Muscle layer of colon (tissue), 2 donors: ENCODE results near the gene SMAD6.

Experiments
- H3K27ac ChIP-seq: one replicate; pipeline ENCODE4 v1.7.0; 2013; ENCODE audit warnings: low read depth, mild to moderate bottlenecking, low read length, moderate library complexity
- H3K27me3 ChIP-seq, 2 donors: one replicate each; pipeline ENCODE4 v1.7.0; 2013; ENCODE audit warnings: low read length in 2 of 2, mild to moderate bottlenecking in 2 of 2; ENCODE audit not compliant: insufficient read depth in 2 of 2, control insufficient read depth in 1 of 2
- H3K36me3 ChIP-seq: one replicate; pipeline ENCODE4 v1.7.0; 2013; ENCODE audit warnings: mild to moderate bottlenecking, low read length; ENCODE audit not compliant: insufficient read depth
- H3K4me1 ChIP-seq: one replicate; pipeline ENCODE4 v1.7.0; 2013; ENCODE audit warnings: mild to moderate bottlenecking, low read length; ENCODE audit not compliant: insufficient read depth
- H3K4me3 ChIP-seq, 2 donors: one replicate each; pipeline ENCODE4 v1.7.0; 2013; ENCODE audit warnings: low read length in 2 of 2, low read depth in 1 of 2, mild to moderate bottlenecking in 1 of 2, moderate library complexity in 1 of 2
- H3K9ac ChIP-seq: one replicate; pipeline ENCODE4 v1.7.0; 2013; ENCODE audit warnings: low read length
- H3K9me3 ChIP-seq: one replicate; pipeline ENCODE4 v1.7.0; 2013; ENCODE audit warnings: mild to moderate bottlenecking, low read length
- donor health status: abdominal sarcoma.
- donor health status: Adenocarcinoma of cecum.

The SMAD6 gene

GRCh38 chr15:66704803-66705153, 2.7 kb downstream of the SMAD6 start:
- peaks cover 46% of the 10 kb centered on the region for H3K4me1 ChIP-seq

GRCh38 chr15:66705277-66706146, 3.5 kb downstream of the SMAD6 start:
- Histone ChIP-seq H3K4me3 (peak overlapping the region in 1 of 2 donors; percentile 92), H3K9me3 (no peaks in the 10 kb centered on the region), H3K9ac (no peak overlapping the region), H3K27ac (peak overlapping the region; percentile 59), H3K27me3 (no peaks in the 10 kb centered on the region), H3K4me1 (peaks cover 49% of the 10 kb centered on the region), H3K36me3 (no peaks in the 10 kb centered on the region)

More at GRCh38 chr15:66704803-66705153, 2.7 kb downstream of the SMAD6 start:
- H3K27ac ChIP-seq, result no peak overlapping the region
- peak overlapping the region in 1 of 2 donors; percentile 92 for H3K4me3 ChIP-seq
- peak overlapping the region; percentile 7 for H3K9ac ChIP-seq
- H3K9me3 ChIP-seq, result no peaks in the 10 kb centered on the region
- H3K36me3 ChIP-seq, result no peaks in the 10 kb centered on the region
- no peaks in the 10 kb centered on the region for H3K27me3 ChIP-seq

DNA sequence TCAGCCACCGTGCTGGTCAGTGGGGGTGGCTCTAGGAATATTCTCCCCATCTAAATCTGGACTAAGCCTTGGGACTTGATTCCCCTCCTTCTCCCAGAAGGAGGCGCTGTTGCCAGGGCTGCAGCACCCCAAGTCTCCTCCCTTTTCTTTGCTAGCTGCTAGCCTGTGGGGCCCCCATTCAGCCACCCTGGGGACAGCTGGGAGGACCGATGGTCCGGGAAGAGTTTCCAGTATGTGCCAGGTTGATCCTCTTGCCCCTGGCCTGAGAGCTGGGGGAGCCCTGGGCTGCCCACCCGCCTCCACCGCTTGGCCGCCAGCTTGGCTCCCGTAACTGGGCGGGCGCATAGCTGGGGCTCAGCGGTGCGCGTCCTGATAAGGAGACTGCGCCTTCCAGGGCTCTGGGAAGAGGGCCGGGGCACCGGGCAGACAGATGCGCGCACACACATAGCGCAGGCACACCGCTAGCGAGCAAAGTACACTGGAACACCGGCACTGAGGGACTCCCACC, 4.2 kb downstream of the SMAD6 start:
- Histone ChIP-seq H3K9me3 (no peaks in the 10 kb centered on the region), H3K4me3 (peak overlapping the region in 1 of 2 donors; percentile 92), H3K27me3 (no peaks in the 10 kb centered on the region), H3K9ac (no peak overlapping the region), H3K27ac (peak overlapping the region; percentile 59), H3K36me3 (no peaks in the 10 kb centered on the region), H3K4me1 (peaks cover 54% of the 10 kb centered on the region)

DNA sequence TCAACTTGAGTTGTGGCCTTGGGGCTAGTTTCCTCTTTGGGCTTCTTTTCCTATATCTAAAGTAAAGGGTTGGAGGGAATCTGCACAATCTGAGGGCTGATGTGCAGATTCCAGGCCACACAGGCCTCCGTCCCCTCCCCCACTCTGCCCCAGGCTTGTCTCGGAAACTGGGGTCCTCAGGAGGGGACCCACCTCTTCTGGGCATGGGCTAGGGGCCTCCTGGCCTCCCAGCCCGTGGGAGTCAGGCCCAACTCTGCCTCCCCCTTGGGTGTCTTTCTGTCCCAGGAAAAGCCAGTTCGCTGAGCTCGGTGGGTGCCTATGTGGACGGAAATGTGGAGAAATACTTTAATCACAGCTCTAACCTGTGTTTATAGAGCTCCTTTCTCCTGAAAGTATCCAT, 4.8 kb downstream of the SMAD6 start:
- H3K4me3 ChIP-seq, result peak overlapping the region in 1 of 2 donors; percentile 92

GRCh38 chr15:66707310-66708082, 5.5 kb downstream of the SMAD6 start:
- H3K4me3 ChIP-seq, result no peak overlapping the region
- H3K4me1 ChIP-seq, result peaks cover 63% of the 10 kb centered on the region
- H3K9me3 ChIP-seq, result no peaks in the 10 kb centered on the region
- H3K36me3 ChIP-seq, result no peaks in the 10 kb centered on the region
- no peaks in the 10 kb centered on the region for H3K27me3 ChIP-seq
- H3K27ac ChIP-seq, result peak overlapping the region; percentile 59
- H3K9ac ChIP-seq, result peak overlapping the region; percentile 19

More for the DNA sequence above, 4.8 kb downstream of the SMAD6 start:
- no peaks in the 10 kb centered on the region for H3K9me3 ChIP-seq
- H3K27ac ChIP-seq, result peak overlapping the region; percentile 59
- H3K36me3 ChIP-seq, result no peaks in the 10 kb centered on the region
- no peaks in the 10 kb centered on the region for H3K27me3 ChIP-seq
- H3K9ac ChIP-seq, result peak overlapping the region; percentile 19
- peaks cover 60% of the 10 kb centered on the region for H3K4me1 ChIP-seq

- H3K4me1 ChIP-seq, result peaks cover 63% of the 10 kb centered on the region
- no peak overlapping the region for H3K27ac ChIP-seq
- H3K9ac ChIP-seq, result no peak overlapping the region
- H3K27me3 ChIP-seq, result no peaks in the 10 kb centered on the region
- no peaks in the 10 kb centered on the region for H3K36me3 ChIP-seq
- H3K4me3 ChIP-seq, result no peak overlapping the region
- no peaks in the 10 kb centered on the region for H3K9me3 ChIP-seq
Measured at GRCh38 chr15:66708389-66708788, 6.4 kb downstream of the SMAD6 start.

- H3K4me1 ChIP-seq, result peaks cover 67% of the 10 kb centered on the region
- H3K9ac ChIP-seq, result no peak overlapping the region
- no peaks in the 10 kb centered on the region for H3K27me3 ChIP-seq
- H3K4me3 ChIP-seq, result no peak overlapping the region
- no peak overlapping the region for H3K27ac ChIP-seq
- H3K9me3 ChIP-seq, result no peaks in the 10 kb centered on the region
- H3K36me3 ChIP-seq, result no peaks in the 10 kb centered on the region
Measured at GRCh38 chr15:66709884-66710283, 7.8 kb downstream of the SMAD6 start.

- H3K27ac ChIP-seq, result peak overlapping the region; percentile 27
- no peak overlapping the region for H3K4me3 ChIP-seq
- no peaks in the 10 kb centered on the region for H3K9me3 ChIP-seq
- H3K36me3 ChIP-seq, result no peaks in the 10 kb centered on the region
- peaks cover 61% of the 10 kb centered on the region for H3K4me1 ChIP-seq
- no peak overlapping the region for H3K9ac ChIP-seq
- H3K27me3 ChIP-seq, result no peaks in the 10 kb centered on the region
Measured at GRCh38 chr15:66711260-66711659, 9.2 kb downstream of the SMAD6 start.

DNA sequence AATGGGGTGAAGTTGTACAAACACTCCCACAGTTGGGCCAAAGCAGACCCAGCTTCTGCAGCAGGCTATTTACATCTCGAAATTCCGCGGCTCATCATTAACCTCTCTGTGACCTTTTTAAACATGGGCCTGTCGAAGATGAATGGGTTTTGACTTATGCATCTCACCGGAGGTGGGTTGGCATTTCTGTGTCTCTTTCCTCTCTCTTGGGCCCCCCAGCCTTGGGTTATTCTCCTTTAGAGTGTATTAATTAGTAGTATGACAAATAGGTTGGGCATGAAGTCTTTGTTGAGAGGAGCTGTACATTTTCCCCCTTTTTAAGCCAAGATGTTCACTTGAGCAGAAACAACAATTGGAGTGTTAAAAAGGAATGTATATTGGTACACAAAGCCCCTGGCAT, 9.8 kb downstream of the SMAD6 start:
- Histone ChIP-seq H3K27ac (peak overlapping the region; percentile 27), H3K27me3 (no peaks in the 10 kb centered on the region), H3K4me3 (no peak overlapping the region)

DNA sequence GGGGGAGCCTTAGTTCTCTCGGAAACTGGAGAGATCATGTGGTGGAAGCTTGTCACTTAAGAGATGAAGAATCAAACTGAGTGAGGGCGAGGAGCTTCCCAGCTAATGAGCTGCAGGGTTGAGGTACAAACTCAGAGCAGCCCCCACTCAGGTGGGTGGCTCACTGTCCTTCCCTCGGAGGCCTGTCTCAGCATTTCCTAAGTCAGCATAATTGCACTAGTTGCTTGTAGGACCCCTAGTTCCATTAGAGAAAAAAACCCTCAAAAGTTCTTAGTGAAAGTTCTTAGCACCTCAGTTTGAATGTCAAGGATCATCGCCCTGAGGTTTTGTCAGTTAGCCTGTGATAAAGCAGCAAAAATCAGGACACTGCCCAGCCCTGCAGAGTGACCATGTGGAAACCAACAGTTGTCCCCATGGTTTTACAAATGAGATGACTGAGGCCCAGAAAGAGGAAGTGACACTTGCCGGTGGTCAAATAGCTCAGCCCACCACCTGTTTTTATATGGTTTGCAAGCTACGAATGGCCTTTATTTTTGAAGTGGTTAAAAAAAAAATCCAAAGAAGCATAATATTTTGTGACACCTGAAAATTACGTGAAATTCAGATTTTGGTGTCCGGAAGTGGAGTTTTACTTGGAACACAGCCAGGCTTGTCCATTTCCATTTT, 11.9 kb downstream of the SMAD6 start:
- H3K27ac ChIP-seq, result peak overlapping the region; percentile 37
- H3K9ac ChIP-seq, result no peak overlapping the region
- H3K9me3 ChIP-seq, result no peaks in the 10 kb centered on the region
- H3K4me1 ChIP-seq, result peaks cover 51% of the 10 kb centered on the region
- H3K4me3 ChIP-seq, result no peak overlapping the region
- no peaks in the 10 kb centered on the region for H3K27me3 ChIP-seq
- H3K36me3 ChIP-seq, result peaks cover 6% of the 10 kb centered on the region

More for the DNA sequence above, 9.8 kb downstream of the SMAD6 start:
- Histone ChIP-seq H3K36me3 (no peaks in the 10 kb centered on the region), H3K9ac (no peak overlapping the region), H3K9me3 (no peaks in the 10 kb centered on the region), H3K4me1 (peaks cover 59% of the 10 kb centered on the region)

- Histone ChIP-seq H3K4me1 (peaks cover 51% of the 10 kb centered on the region), H3K4me3 (no peak overlapping the region), H3K9me3 (no peaks in the 10 kb centered on the region), H3K9ac (no peak overlapping the region), H3K36me3 (peaks cover 6% of the 10 kb centered on the region), H3K27me3 (no peaks in the 10 kb centered on the region), H3K27ac (peak overlapping the region; percentile 37)
Measured at GRCh38 chr15:66714543-66714981, 12.5 kb downstream of the SMAD6 start.
